Parathyroid adenoma (tissue), 2 donors: ENCODE data around the gene CCDC177.

Source experiments
- H2AFZ ChIP-seq: fragments of 300-600 bp; sonication (generic); one replicate; pipeline ENCODE4 v1.7.0; 2017; ENCODE audit warnings: antibody characterized with exemption, mild to moderate bottlenecking
- H3K27ac ChIP-seq: fragments of 300-600 bp; sonication (generic); one replicate; pipeline ENCODE4 v1.7.0; 2017
- H3K27me3 ChIP-seq: fragments of 300-600 bp; sonication (generic); one replicate; pipeline ENCODE4 v1.7.0; 2017; ENCODE audit warnings: low read length; ENCODE audit not compliant: control insufficient read depth, insufficient read depth
- H3K36me3 ChIP-seq: fragments of 300-600 bp; sonication (generic); one replicate; pipeline ENCODE4 v1.7.0; 2017; ENCODE audit warnings: low read length; ENCODE audit not compliant: control insufficient read depth, insufficient read depth
- H3K4me1 ChIP-seq: fragments of 300-600 bp; sonication (generic); one replicate; pipeline ENCODE4 v1.7.0; 2017; ENCODE audit warnings: control low read depth
- H3K4me2 ChIP-seq: fragments of 300-600 bp; sonication (generic); one replicate; pipeline ENCODE4 v1.7.0; 2017; ENCODE audit warnings: low read length
- H3K4me3 ChIP-seq: fragments of 300-600 bp; sonication (generic); one replicate; pipeline ENCODE4 v1.7.0; 2017; ENCODE audit warnings: low read depth, low read length
- H3K79me2 ChIP-seq: fragments of 300-600 bp; sonication (generic); one replicate; pipeline ENCODE4 v1.7.0; 2017; ENCODE audit warnings: control low read depth
- H3K9ac ChIP-seq: fragments of 300-600 bp; sonication (generic); one replicate; pipeline ENCODE4 v1.7.0; 2017; ENCODE audit warnings: mild to moderate bottlenecking
- H3K9me3 ChIP-seq: fragments of 300-600 bp; sonication (generic); one replicate; pipeline ENCODE4 v1.7.0; 2017; ENCODE audit warnings: low read length; ENCODE audit not compliant: control insufficient read depth
- CTCF ChIP-seq: fragments of 300-600 bp; sonication (generic); IDR thresholded peaks from one replicate; pipeline ENCODE4 v1.7.0; 2017; ENCODE audit warnings: antibody characterized with exemption, mild to moderate bottlenecking
- donor health status: primary hyperparathyroidism.

CCDC177 gene

DNA sequence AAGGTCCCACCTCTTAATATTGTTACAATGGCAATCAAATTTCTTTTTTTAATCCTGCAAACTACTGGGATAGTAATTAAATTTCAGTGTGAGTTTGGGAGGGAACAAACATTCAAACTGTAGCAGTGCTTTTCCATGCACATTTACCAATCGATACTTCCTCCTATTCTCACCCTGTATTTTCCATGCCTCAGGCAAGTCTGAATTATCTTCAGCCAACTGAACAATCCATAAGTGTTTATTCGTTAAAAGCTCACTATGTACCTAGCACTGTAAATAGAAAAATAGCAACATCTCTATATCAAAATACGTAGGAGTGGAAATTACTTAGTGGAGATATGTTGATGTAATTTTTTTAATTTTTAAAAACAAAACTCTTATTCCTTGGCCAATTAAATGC lies 43.5 kb downstream of the CCDC177 start:
- Histone ChIP-seq H3K9me3 (no peaks in the 10 kb centered on the region), H3K4me3 (no peak overlapping the region), H3K36me3 (no peaks in the 10 kb centered on the region), H2AFZ (no peak overlapping the region), H3K9ac (no peak overlapping the region), H3K79me2 (no peaks in the 10 kb centered on the region), H3K4me2 (no peak overlapping the region), H3K27me3 (no peaks in the 10 kb centered on the region), H3K27ac (no peak overlapping the region), H3K4me1 (no peaks in the 10 kb centered on the region)
- TF ChIP-seq CTCF: no peak

- no peaks in the 10 kb centered on the region for H3K27me3 ChIP-seq
- H3K9ac ChIP-seq: no peak overlapping the region
- H3K27ac ChIP-seq: no peak overlapping the region
- no peak overlapping the region for H3K4me2 ChIP-seq
- H3K36me3 ChIP-seq: no peaks in the 10 kb centered on the region
- H3K4me1 ChIP-seq: no peaks in the 10 kb centered on the region
- H3K4me3 ChIP-seq: no peak overlapping the region
- no peaks in the 10 kb centered on the region for H3K79me2 ChIP-seq
- no peak for TF ChIP-seq CTCF
- H2AFZ ChIP-seq: no peak overlapping the region
- no peaks in the 10 kb centered on the region for H3K9me3 ChIP-seq
Observed at GRCh38 chr14:69530095-69530494, 44.6 kb downstream of the CCDC177 start.

- no peak for TF ChIP-seq CTCF
- Histone ChIP-seq H3K27ac (no peak overlapping the region), H3K4me1 (no peaks in the 10 kb centered on the region), H3K36me3 (no peaks in the 10 kb centered on the region), H3K9me3 (no peaks in the 10 kb centered on the region), H3K9ac (no peak overlapping the region), H3K4me2 (no peak overlapping the region), H3K79me2 (no peaks in the 10 kb centered on the region), H3K4me3 (no peak overlapping the region), H3K27me3 (no peaks in the 10 kb centered on the region), H2AFZ (no peak overlapping the region)
Observed at GRCh38 chr14:69529563-69529962, 45.1 kb downstream of the CCDC177 start.

GRCh38 chr14:69528930-69529329 lies 45.7 kb downstream of the CCDC177 start:
- Histone ChIP-seq H3K36me3 (no peaks in the 10 kb centered on the region), H3K9me3 (no peaks in the 10 kb centered on the region), H3K27ac (no peak overlapping the region), H3K79me2 (no peaks in the 10 kb centered on the region), H3K4me2 (no peak overlapping the region), H3K4me1 (no peaks in the 10 kb centered on the region), H2AFZ (no peak overlapping the region), H3K9ac (no peak overlapping the region), H3K4me3 (no peak overlapping the region), H3K27me3 (no peaks in the 10 kb centered on the region)
- no peak for TF ChIP-seq CTCF

DNA sequence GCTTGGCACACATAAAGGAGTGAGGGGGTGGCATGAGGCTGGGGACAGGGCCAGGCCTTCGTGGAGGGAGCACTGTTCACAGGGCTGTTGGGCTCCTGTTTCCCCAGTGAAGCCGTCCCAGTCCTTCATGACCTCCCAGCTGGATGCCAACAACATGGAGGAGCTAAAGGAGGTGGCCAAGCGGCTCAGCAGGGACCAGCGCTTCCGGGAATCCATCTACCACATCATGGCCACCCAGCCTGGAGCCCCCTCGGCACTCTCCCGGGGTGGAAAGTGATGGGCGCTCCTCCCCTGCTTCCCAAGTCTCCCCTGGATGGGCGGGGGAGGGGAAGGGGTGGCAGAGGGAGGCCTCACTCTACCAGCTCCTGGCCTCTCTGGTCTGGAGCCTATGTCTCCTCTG lies 46.5 kb downstream of the CCDC177 start:
- Histone ChIP-seq H2AFZ (no peak overlapping the region), H3K36me3 (no peaks in the 10 kb centered on the region), H3K79me2 (no peaks in the 10 kb centered on the region), H3K27ac (no peak overlapping the region), H3K9ac (no peak overlapping the region), H3K27me3 (no peaks in the 10 kb centered on the region), H3K4me2 (no peak overlapping the region), H3K4me3 (no peak overlapping the region), H3K4me1 (no peaks in the 10 kb centered on the region), H3K9me3 (no peaks in the 10 kb centered on the region)
- no peak for TF ChIP-seq CTCF
